Psoas muscle (tissue), 8 donors: ENCODE results near the gene LIN7B. TPM values are rescaled to one million over a fixed set of nuclear protein-coding genes. Genes with fewer than 3 reads are reported as not detected.
A peak's percentile ranks its signal among the peaks of the same experiment; 100 is the strongest.

Source experiments
- ATAC-seq, 4 donors: fragments of 200-7000 bp; cut with Tn5 transposase; one replicate each; pipeline ENCODE4 v1.9.1; 2020; ENCODE audit warnings: moderate library complexity in 3 of 4, mild to moderate bottlenecking in 2 of 4
- DNase-seq, 2 donors: peaks; one replicate each; pipeline ENCODE4 v3.0.0-alpha.2; 2020
- H3K27ac ChIP-seq: fragments of 200-600 bp; one replicate; pipeline ENCODE4 v1.8.0; 2022
- H3K27me3 ChIP-seq, 3 donors: fragments of 200-600 bp in 1 of 3; one replicate each; pipeline versions ENCODE4 v1.6.1 to v1.8.0; 2013 to 2022; ENCODE audit warnings: low read length in 2 of 3, mild to moderate bottlenecking in 2 of 3, moderate library complexity in 1 of 3; ENCODE audit not compliant: insufficient read depth in 3 of 3
- H3K36me3 ChIP-seq, 2 donors: fragments of 200-600 bp in 1 of 2; one replicate each; pipeline versions ENCODE4 v1.6.1 to v1.8.0; 2013 to 2022; ENCODE audit warnings: low read depth in 1 of 2, mild to moderate bottlenecking in 1 of 2, moderate library complexity in 1 of 2; ENCODE audit not compliant: insufficient read depth in 1 of 2
- H3K4me1 ChIP-seq: fragments of 200-600 bp; one replicate; pipeline ENCODE4 v1.8.0; 2022
- H3K4me3 ChIP-seq: fragments of 200-600 bp; one replicate; pipeline ENCODE4 v1.8.0; 2022; ENCODE audit warnings: mild to moderate bottlenecking
- H3K9me3 ChIP-seq: fragments of 200-600 bp; one replicate; pipeline ENCODE4 v1.8.0; 2022
- CTCF ChIP-seq: fragments of 200-600 bp; IDR thresholded peaks from one replicate; pipeline ENCODE4 v1.8.0; 2022; ENCODE audit warnings: antibody characterized with exemption
- WGBS, 3 donors: extraction: QIAGEN DNeasy Blood & Tissue Kit; methylation state at CpG; one replicate each; pipeline versions ENCODE4 v1.1.6 to v1.1.7; 2013; 5-methylcytosine and 5-hydroxymethylcytosine counted together
- intact Hi-C, 2 donors: fragments of 100-400 bp; cut with DNase I; formaldehyde crosslinking; loops; one replicate each; pipeline versions ENCODE4 v1.11.0 to v1.14.2; 2022
- polyA plus RNA-seq, 3 donors: library from polyadenylated mRNA; stranded (reverse); fragments of 200-250 nt; gene quantifications; one replicate each; pipeline ENCODE4 v1.2.3, GENCODE V29; 2013
- total RNA-seq, 4 donors: library from RNA; stranded (reverse); fragmentation: NEBNext Ultra II Directional in 2 of 4; extraction: Animal tissue kit (Norgen Biotek cat#: 25700) in 2 of 4; gene quantifications; one replicate each; pipeline versions ENCODE4 v1.2.1 to v1.2.4, GENCODE V29; 2021 to 2023
- donor health status: healthy with polysubstance abuse.
- donor health status: DM: no; HTN: no; CAD: no; lungs with moderate emphysema.
- donor health status: Bipolar disorder and iron deficiency.
- donor health status: healthy.
- donor health status: DM: yes; HTN: yes; CAD: no.
- donor health status: DM: no; HTN: no; CAD: no.
- donor health status: DM: no; HTN: no; CAD: no.
- donor health status: DM: yes; HTN: yes; CAD: no.

The LIN7B gene
- total and polyA plus RNA-seq, 7 donors, result 11.8 to 27.9 (median 17.0) TPM

GRCh38 chr19:49091391-49092038 is 22.7 kb upstream of the LIN7B start:
- ATAC-seq, result no peak

GRCh38 chr19:49092686-49093085 is 21.5 kb upstream of the LIN7B start:
- Histone ChIP-seq H3K9me3 (no peaks in the 10 kb centered on the region), H3K27me3 (no peaks in the 10 kb centered on the region), H3K36me3 (peaks cover 5 to 90% of the 10 kb centered on the region in 2 donors), H3K4me3 (no peak overlapping the region), H3K27ac (no peak overlapping the region), H3K4me1 (peaks cover 40% of the 10 kb centered on the region)
- intact Hi-C loops, result no loop called here
- 86 to 92% (median 92%) methylated on average over 6 of the region's 6 CpGs for WGBS, 3 donors
- ATAC-seq, result no peak
- TF ChIP-seq CTCF, result no peak
- no peak for DNase-seq

More at GRCh38 chr19:49091391-49092038, 22.7 kb upstream of the LIN7B start:
- Histone ChIP-seq H3K4me3 (no peak overlapping the region), H3K27ac (no peak overlapping the region), H3K27me3 (no peaks in the 10 kb centered on the region), H3K36me3 (peaks cover 7 to 89% of the 10 kb centered on the region in 2 donors), H3K9me3 (no peaks in the 10 kb centered on the region), H3K4me1 (peaks cover 40% of the 10 kb centered on the region)
- TF ChIP-seq CTCF, result no peak
- 87 to 88% (median 87%) methylated on average over 17 of the region's 17 CpGs for WGBS, 3 donors
- intact Hi-C loops, result no loop called here
- DNase-seq, result no peak

- Histone ChIP-seq H3K27me3 (no peaks in the 10 kb centered on the region), H3K4me1 (peaks cover 55% of the 10 kb centered on the region), H3K9me3 (no peaks in the 10 kb centered on the region), H3K4me3 (peak overlapping the region; percentile 7), H3K36me3 (peaks cover 8 to 88% of the 10 kb centered on the region in 2 donors), H3K27ac (peak overlapping the region; percentile 69)
- WGBS, 3 donors, result 32 to 46% (median 34%) methylated on average over 23 of the region's 23 CpGs
- peak; percentile 58 to 86 for DNase-seq
- no peak for TF ChIP-seq CTCF
- intact Hi-C loops, result loop anchor here (5.0 kb wide), 1 partner anchor 103 kb away; no protein-coding TSS in a partner anchor
- peak; percentile 88 to 93 (median 90) for ATAC-seq
Observed at GRCh38 chr19:49094505-49095482, 19.4 kb upstream of the LIN7B start.

- WGBS, 3 donors, result 22 to 31% (median 23%) methylated on average over 8 of the region's 8 CpGs
- peak; percentile 69 to 83 (median 80) for ATAC-seq
- intact Hi-C loops, result loop anchor here (1.0 to 5.0 kb wide), 3 partner anchors 45 to 100 kb away; no protein-coding TSS in a partner anchor
Observed at GRCh38 chr19:49097453-49098288, 16.5 kb upstream of the LIN7B start.

More at GRCh38 chr19:49097453-49098288, 16.5 kb upstream of the LIN7B start:
- peak; percentile 100 for TF ChIP-seq CTCF
- peaks cover 8 to 88% of the 10 kb centered on the region in 2 donors for H3K36me3 ChIP-seq
- H3K27me3 ChIP-seq, result no peaks in the 10 kb centered on the region
- peak; percentile 67 to 84 for DNase-seq
- H3K27ac ChIP-seq, result peak overlapping the region; percentile 69
- H3K4me1 ChIP-seq, result peaks cover 55% of the 10 kb centered on the region
- H3K9me3 ChIP-seq, result no peaks in the 10 kb centered on the region
- H3K4me3 ChIP-seq, result no peak overlapping the region
